SK-N-SH (cell line): ENCODE measurements around the gene HNRNPF. TPM values are rescaled to one million over a fixed set of nuclear protein-coding genes. Genes with fewer than 3 reads are reported as not detected.

ENCODE experiments used
- CTCF ChIA-PET: fragments of 300-600, 350-600 bp; formaldehyde crosslinking; extraction: SDS; loops from one replicate; lab custom pipeline; 2021; lab: Yijun Ruan, JAX
- POLR2A ChIA-PET: fragments of 350-600 bp; sonication (Branson Sonifier 250); formaldehyde crosslinking; extraction: SDS; loops from one replicate; lab custom pipeline; 2020; ENCODE audit warnings: antibody characterized with exemption, inconsistent platforms; lab: Yijun Ruan, JAX
- DNase-seq: peaks from one replicate; pipeline ENCODE4 v3.0.0; 2012
- H2AFZ ChIP-seq: fragments of 200-600 bp; sonication (generic); 2 replicates; pipeline ENCODE4 v1.8.1; 2016; ENCODE audit warnings: antibody characterized with exemption, mild to moderate bottlenecking, low read depth
- H3F3A ChIP-seq: fragments of 200-600 bp; sonication (generic); replicated peaks from 2 replicates; pipeline ENCODE3; 2016; ENCODE audit warnings: antibody characterized with exemption, mild to moderate bottlenecking; ENCODE audit not compliant: insufficient read depth
- H3K27ac ChIP-seq, 2 experiments: fragments of 200-500 bp in 1 of 2; fragments of 200-600 bp in 1 of 2; sonication (Bioruptor generic) in 1 of 2; sonication (generic), shearing (Covaris generic) in 1 of 2; 2 replicates each; pipeline versions ENCODE4 v1.5.1 to v1.6.1; 2014 to 2016; ENCODE audit warnings: low read depth in 2 of 2, inconsistent platforms in 1 of 2, low read length in 1 of 2, mild to moderate bottlenecking in 1 of 2, mixed read lengths in 1 of 2
- H3K27me3 ChIP-seq: fragments of 200-600 bp; sonication (generic), shearing (Covaris generic); 2 replicates; pipeline ENCODE4 v1.6.1; 2016; ENCODE audit warnings: mixed run types; ENCODE audit not compliant: insufficient read depth
- H3K36me3 ChIP-seq, 2 experiments: fragments of 200-500 bp in 1 of 2; fragments of 200-600 bp in 1 of 2; sonication (Bioruptor generic) in 1 of 2; sonication (generic) in 1 of 2; replicated peaks in 1 of 2; 2 replicates each; pipeline versions ENCODE3 to v1.5.1; 2014 to 2016; ENCODE audit warnings: low read length in 1 of 2, mild to moderate bottlenecking in 1 of 2; ENCODE audit not compliant: insufficient read depth in 2 of 2, control insufficient read depth in 1 of 2
- H3K4me1 ChIP-seq, 2 experiments: fragments of 200-500 bp in 1 of 2; fragments of 200-600 bp in 1 of 2; sonication (Bioruptor generic) in 1 of 2; sonication (generic), shearing (Covaris generic) in 1 of 2; 2 replicates each; pipeline versions ENCODE4 v1.5.1 to v1.6.1; 2014 to 2016; ENCODE audit warnings: low read depth in 1 of 2, low read length in 1 of 2, mixed run types in 1 of 2; ENCODE audit not compliant: insufficient read depth in 2 of 2, control insufficient read depth in 1 of 2
- H3K4me2 ChIP-seq: fragments of 200-600 bp; sonication (generic), shearing (Covaris generic); 2 replicates; pipeline ENCODE4 v1.6.1; 2017; ENCODE audit warnings: mixed run types
- H3K4me3 ChIP-seq, 2 experiments: fragments of 200-500 bp in 1 of 2; fragments of 200-600 bp in 1 of 2; sonication (Bioruptor generic) in 1 of 2; sonication (generic), shearing (Covaris generic) in 1 of 2; 2 replicates each; pipeline versions ENCODE4 v1.5.1 to v1.8.1; 2014 to 2016; ENCODE audit warnings: low read depth in 2 of 2, inconsistent platforms in 1 of 2, low read length in 1 of 2, mild to moderate bottlenecking in 1 of 2, mixed read lengths in 1 of 2, moderate library complexity in 1 of 2
- H3K79me2 ChIP-seq: fragments of 200-600 bp; sonication (generic); 2 replicates; pipeline ENCODE4 v1.8.1; 2017; ENCODE audit warnings: mild to moderate bottlenecking; ENCODE audit not compliant: insufficient read depth
- H3K9ac ChIP-seq: fragments of 200-600 bp; sonication (generic); 2 replicates; pipeline ENCODE4 v1.6.1; 2017; ENCODE audit warnings: mixed run types
- H3K9me2 ChIP-seq: fragments of 200-600 bp; sonication (generic); 2 replicates; pipeline ENCODE4 v1.6.1; 2017; ENCODE audit warnings: mixed run types
- H3K9me3 ChIP-seq: fragments of 200-600 bp; sonication (generic); 2 replicates; pipeline ENCODE4 v1.6.1; 2017; ENCODE audit warnings: mixed run types, mild to moderate bottlenecking, moderate library complexity
- H4K20me1 ChIP-seq: fragments of 200-600 bp; sonication (generic); 2 replicates; pipeline ENCODE4 v1.6.1; 2017; ENCODE audit warnings: mild to moderate bottlenecking, mixed run types; ENCODE audit not compliant: insufficient read depth
- CHD2 ChIP-seq: fragments of 150-350 bp; IDR thresholded peaks from 2 replicates; pipeline ENCODE4 v1.6.1; 2018; ENCODE audit warnings: low read length; ENCODE audit not compliant: partially characterized antibody
- EP300 ChIP-seq, 2 experiments: IDR thresholded peaks; 2 replicates each; pipeline versions ENCODE4 v1.4.0 to v1.6.1; 2012; ENCODE audit warnings: borderline replicate concordance in 1 of 2, low read depth in 1 of 2, low read length in 1 of 2
- EZH2phosphoT487 ChIP-seq: fragments of 200-600 bp; sonication (generic); IDR thresholded peaks from 2 replicates; pipeline ENCODE4 v1.6.1; 2017; ENCODE audit warnings: low read depth, mixed run types, mild to moderate bottlenecking, antibody characterized with exemption, moderate library complexity, borderline replicate concordance
- GATA2 ChIP-seq: sonication (generic); formaldehyde crosslinking; IDR thresholded peaks from 2 replicates; pipeline ENCODE4 v1.5.0; 2020; ENCODE audit warnings: mild to moderate bottlenecking, missing genetic modification reagents
- JUND ChIP-seq: IDR thresholded peaks from 2 replicates; pipeline ENCODE4 v1.4.0; 2012
- MEF2A ChIP-seq: IDR thresholded peaks from 2 replicates; pipeline ENCODE4 v1.4.0; 2012; ENCODE audit warnings: low read depth, borderline replicate concordance
- NRF1 ChIP-seq: IDR thresholded peaks from 2 replicates; pipeline ENCODE4 v1.6.1; 2012; ENCODE audit warnings: low read depth, mild to moderate bottlenecking, low read length
- POLR2AphosphoS5 ChIP-seq: IDR thresholded peaks from 2 replicates; pipeline ENCODE4 v1.6.1; 2012; ENCODE audit warnings: low read depth, low read length
- RAD21 ChIP-seq: IDR thresholded peaks from 2 replicates; pipeline ENCODE4 v1.6.1; 2012; ENCODE audit warnings: mild to moderate bottlenecking, low read length
- RXRA ChIP-seq: IDR thresholded peaks from 2 replicates; pipeline ENCODE4 v1.4.0; 2012; ENCODE audit warnings: low read depth, mild to moderate bottlenecking, borderline replicate concordance
- SMC3 ChIP-seq: IDR thresholded peaks from 2 replicates; pipeline ENCODE4 v1.6.1; 2012; ENCODE audit warnings: low read depth, low read length, improper control_type of control experiment
- TEAD4 ChIP-seq: IDR thresholded peaks from 2 replicates; pipeline ENCODE4 v1.4.0; 2012; ENCODE audit warnings: mild to moderate bottlenecking, borderline replicate concordance; ENCODE audit not compliant: insufficient read depth
- YY1 ChIP-seq: IDR thresholded peaks from 2 replicates; pipeline ENCODE4 v1.4.0; 2012; ENCODE audit warnings: low read depth, mild to moderate bottlenecking
- WGBS: methylation state at CpG from one replicate; pipeline ENCODE4 v1.1.6; 2017; ENCODE audit warnings: low lambda C conversion rate; 5-methylcytosine and 5-hydroxymethylcytosine counted together
- polyA plus RNA-seq, 3 experiments: library from polyadenylated mRNA; depleted of rRNA; stranded (reverse); fragments of >200 nt; gene quantifications; 2 replicates each; pipeline ENCODE4 v1.2.3, GENCODE V29; 2012
- TF ChIP-seq, protein P1 (sequence below): IDR thresholded peaks from 2 replicates; pipeline ENCODE4; 2012
- TF ChIP-seq, protein P2 (sequence below): IDR thresholded peaks from 2 replicates; pipeline ENCODE4 v1.4.0; 2012; ENCODE audit warnings: low read depth
- TF ChIP-seq, protein P3 (sequence below): IDR thresholded peaks from 2 replicates; pipeline ENCODE4 v1.4.0; 2012; ENCODE audit warnings: low read depth, borderline replicate concordance
- TF ChIP-seq, protein P4 (sequence below): fragments of 150-350 bp; IDR thresholded peaks from 2 replicates; pipeline ENCODE4 v1.6.1; 2016; ENCODE audit warnings: mild to moderate bottlenecking, low read depth, low read length
- TF ChIP-seq, protein P5 (sequence below): fragments of 200-600 bp; sonication (generic); IDR thresholded peaks from 2 replicates; pipeline ENCODE4 v1.6.1; 2017; ENCODE audit warnings: antibody characterized with exemption, mild to moderate bottlenecking, moderate library complexity

Gene HNRNPF
- polyA plus RNA-seq, 1 of the 3 experiments (the other 2 are of a cell fraction), result 195 TPM

DNA sequence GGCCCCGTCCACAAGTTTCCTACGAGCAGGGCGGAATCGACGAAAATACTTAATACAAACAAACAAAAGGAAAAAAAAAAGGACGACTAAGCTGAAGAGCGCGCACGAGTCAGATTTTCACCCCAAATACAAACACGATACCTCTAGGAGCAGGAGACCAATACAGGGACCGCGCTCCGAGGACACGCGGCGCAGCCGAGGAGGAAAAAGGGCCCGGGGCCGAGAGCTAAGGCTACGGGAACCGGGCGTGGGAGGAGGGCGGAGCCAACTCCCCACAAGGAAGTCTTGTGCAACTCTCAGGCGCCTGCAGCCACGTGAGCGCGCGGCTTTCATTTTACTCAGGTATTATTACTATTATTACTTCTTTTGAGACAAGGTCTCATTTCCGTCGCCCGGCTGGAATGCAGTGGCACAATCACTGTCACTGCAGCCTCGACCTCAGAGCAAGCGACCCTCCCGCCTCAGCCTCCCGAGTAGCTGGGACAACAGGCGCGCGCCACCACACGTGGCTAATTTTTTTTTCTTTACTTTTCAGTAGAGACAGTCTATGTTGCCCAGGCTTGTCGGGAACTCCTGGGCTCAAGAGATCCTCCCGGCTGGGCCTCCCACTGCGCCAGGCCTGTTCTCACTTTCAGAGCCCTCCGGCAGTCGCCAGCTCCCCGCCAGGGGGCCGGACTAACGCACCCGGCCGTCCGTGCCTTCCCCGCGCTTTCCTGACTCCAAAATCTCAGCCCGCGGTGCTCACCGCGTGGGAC is 1.2 kb downstream of the HNRNPF start (continued):
- TF ChIP-seq, protein P1, sequence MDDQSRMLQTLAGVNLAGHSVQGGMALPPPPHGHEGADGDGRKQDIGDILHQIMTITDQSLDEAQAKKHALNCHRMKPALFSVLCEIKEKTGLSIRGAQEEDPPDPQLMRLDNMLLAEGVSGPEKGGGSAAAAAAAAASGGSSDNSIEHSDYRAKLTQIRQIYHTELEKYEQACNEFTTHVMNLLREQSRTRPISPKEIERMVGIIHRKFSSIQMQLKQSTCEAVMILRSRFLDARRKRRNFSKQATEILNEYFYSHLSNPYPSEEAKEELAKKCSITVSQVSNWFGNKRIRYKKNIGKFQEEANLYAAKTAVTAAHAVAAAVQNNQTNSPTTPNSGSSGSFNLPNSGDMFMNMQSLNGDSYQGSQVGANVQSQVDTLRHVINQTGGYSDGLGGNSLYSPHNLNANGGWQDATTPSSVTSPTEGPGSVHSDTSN, result no peak
- TF ChIP-seq CHD2 (no peak), RXRA (no peak), POLR2AphosphoS5 (peak; percentile 91), YY1 (no peak)
- TF ChIP-seq, protein P2, sequence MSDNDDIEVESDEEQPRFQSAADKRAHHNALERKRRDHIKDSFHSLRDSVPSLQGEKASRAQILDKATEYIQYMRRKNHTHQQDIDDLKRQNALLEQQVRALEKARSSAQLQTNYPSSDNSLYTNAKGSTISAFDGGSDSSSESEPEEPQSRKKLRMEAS, result peak; percentile 94

DNA sequence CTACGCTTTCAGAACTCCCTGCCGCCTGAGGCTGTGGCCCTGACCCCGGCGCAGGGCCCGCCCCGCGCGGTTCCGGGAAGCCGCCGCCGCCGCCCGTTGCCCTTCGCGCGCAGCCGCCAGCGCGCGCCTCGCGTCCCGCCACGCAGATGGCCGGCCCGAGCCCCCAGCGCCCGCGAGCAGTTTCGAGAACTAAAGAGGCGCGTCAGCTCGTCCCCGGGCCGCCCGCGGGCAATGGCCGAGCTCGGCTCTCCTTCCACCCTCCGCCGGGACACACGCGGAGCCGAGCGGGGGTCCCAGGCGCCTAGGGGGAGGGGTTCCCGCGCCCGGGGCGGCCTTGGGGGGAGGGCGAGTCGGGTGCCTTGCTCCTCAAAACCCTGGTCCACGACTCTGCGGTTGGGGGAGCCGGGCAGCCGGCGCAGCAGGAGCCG is 1.8 kb downstream of the HNRNPF start:
- H4K20me1 ChIP-seq, result peaks cover 56% of the 10 kb centered on the region
- DNase-seq, result peak; percentile 72
- H3K79me2 ChIP-seq, result peaks cover 68% of the 10 kb centered on the region
- TF ChIP-seq RAD21, result no peak
- TF ChIP-seq NRF1, result peak; percentile 46; the same call in 1 of the 2 replicates
- TF ChIP-seq, all 33 proteins: peak for 1
- H3K36me3 ChIP-seq, result peaks cover 0 to 22% of the 10 kb centered on the region in 2 experiments
- H3K27me3 ChIP-seq, result no peaks in the 10 kb centered on the region
- no peak overlapping the region for H2AFZ ChIP-seq
- peaks cover 11 to 16% of the 10 kb centered on the region in 2 experiments; a peak in 2 of 4 replicates for H3K4me1 ChIP-seq
- H3K4me3 ChIP-seq, result peak overlapping the region; percentile 67 to 86
- H3K9ac ChIP-seq, result peak overlapping the region; percentile 99
- ChIA-PET CTCF (interaction anchor here (0.8 to 1.8 kb wide), 4 partner anchors 12 to 54 kb away, joined by 3 to 6 read pairs (median 4); partner anchors contain the start of gene ZNF487), POLR2A (interaction anchor here (1.4 kb wide), 1 partner anchor 10 kb away, joined by 4 read pairs; no protein-coding TSS in a partner anchor)
- peak overlapping the region; percentile 98 for H3K4me2 ChIP-seq
- peaks cover 18% of the 10 kb centered on the region for H3F3A ChIP-seq
- whole genome bisulfite sequencing, result 0% methylated on average over 20 of the region's 59 CpGs
- no peaks in the 10 kb centered on the region for H3K9me2 ChIP-seq
- peak overlapping the region; percentile 92 to 97 for H3K27ac ChIP-seq
- H3K9me3 ChIP-seq, result no peaks in the 10 kb centered on the region

DNA sequence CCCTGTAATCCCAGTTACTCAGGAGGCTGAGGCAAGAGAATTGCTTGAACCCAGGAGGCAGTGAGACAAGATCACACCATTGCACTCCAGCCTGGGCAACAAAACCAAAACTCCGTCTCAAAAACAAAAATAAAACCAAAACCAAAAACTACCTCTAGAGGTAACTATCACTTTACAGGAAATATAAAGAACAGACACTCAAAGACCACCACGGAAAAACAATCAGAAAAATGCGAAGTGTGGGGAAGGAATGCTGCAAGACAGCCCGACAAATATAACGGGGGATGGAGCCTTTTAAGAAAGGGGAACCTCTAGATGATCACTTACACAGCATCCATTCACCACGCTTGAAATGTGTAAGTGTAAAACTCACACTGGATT is 4.3 kb downstream of the HNRNPF start:
- H3K4me2 ChIP-seq, result 0 out of 2 replicates have a peak overlapping the region, but pooled peaks have one; percentile 32
- H3K36me3 ChIP-seq, result peaks cover 0 to 22% of the 10 kb centered on the region in 2 experiments
- no peak overlapping the region for H3K4me3 ChIP-seq
- no peak overlapping the region for H3K27ac ChIP-seq
- H2AFZ ChIP-seq, result no peak overlapping the region
- DNase-seq, result no peak
- WGBS, result 74% methylated on average over 6 of the region's 6 CpGs
- peaks cover 12 to 39% of the 10 kb centered on the region in 2 experiments; a peak in 3 of 4 replicates for H3K4me1 ChIP-seq
- H3K9ac ChIP-seq, result no peak overlapping the region
- peaks cover 37% of the 10 kb centered on the region for H3F3A ChIP-seq
- POLR2A ChIA-PET, result no interaction called here
- no peaks in the 10 kb centered on the region for H3K27me3 ChIP-seq
- no peaks in the 10 kb centered on the region for H3K9me3 ChIP-seq
- H3K9me2 ChIP-seq, result no peaks in the 10 kb centered on the region
- peaks cover 93% of the 10 kb centered on the region for H3K79me2 ChIP-seq
- CTCF ChIA-PET, result no interaction called here
- H4K20me1 ChIP-seq, result peaks cover 81% of the 10 kb centered on the region
- TF ChIP-seq MEF2A (no peak), NRF1 (no peak), CHD2 (no peak), TEAD4 (no peak), SMC3 (no peak), YY1 (no peak), GATA2 (no peak), EZH2phosphoT487 (no peak), EP300 (IDR thresholded peaks at IDR 0.05; ENCODE audit: borderline replicate concordance in 1 of 2, low read depth in 1 of 2, low read length in 1 of 2) (no peak), POLR2AphosphoS5 (no peak), JUND (no peak)
- TF ChIP-seq, protein P3, sequence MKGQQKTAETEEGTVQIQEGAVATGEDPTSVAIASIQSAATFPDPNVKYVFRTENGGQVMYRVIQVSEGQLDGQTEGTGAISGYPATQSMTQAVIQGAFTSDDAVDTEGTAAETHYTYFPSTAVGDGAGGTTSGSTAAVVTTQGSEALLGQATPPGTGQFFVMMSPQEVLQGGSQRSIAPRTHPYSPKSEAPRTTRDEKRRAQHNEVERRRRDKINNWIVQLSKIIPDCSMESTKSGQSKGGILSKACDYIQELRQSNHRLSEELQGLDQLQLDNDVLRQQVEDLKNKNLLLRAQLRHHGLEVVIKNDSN, result no peak
- TF ChIP-seq, protein P2, result no peak
- TF ChIP-seq, protein P4, sequence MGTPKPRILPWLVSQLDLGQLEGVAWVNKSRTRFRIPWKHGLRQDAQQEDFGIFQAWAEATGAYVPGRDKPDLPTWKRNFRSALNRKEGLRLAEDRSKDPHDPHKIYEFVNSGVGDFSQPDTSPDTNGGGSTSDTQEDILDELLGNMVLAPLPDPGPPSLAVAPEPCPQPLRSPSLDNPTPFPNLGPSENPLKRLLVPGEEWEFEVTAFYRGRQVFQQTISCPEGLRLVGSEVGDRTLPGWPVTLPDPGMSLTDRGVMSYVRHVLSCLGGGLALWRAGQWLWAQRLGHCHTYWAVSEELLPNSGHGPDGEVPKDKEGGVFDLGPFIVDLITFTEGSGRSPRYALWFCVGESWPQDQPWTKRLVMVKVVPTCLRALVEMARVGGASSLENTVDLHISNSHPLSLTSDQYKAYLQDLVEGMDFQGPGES, result no peak
- TF ChIP-seq, protein P5, sequence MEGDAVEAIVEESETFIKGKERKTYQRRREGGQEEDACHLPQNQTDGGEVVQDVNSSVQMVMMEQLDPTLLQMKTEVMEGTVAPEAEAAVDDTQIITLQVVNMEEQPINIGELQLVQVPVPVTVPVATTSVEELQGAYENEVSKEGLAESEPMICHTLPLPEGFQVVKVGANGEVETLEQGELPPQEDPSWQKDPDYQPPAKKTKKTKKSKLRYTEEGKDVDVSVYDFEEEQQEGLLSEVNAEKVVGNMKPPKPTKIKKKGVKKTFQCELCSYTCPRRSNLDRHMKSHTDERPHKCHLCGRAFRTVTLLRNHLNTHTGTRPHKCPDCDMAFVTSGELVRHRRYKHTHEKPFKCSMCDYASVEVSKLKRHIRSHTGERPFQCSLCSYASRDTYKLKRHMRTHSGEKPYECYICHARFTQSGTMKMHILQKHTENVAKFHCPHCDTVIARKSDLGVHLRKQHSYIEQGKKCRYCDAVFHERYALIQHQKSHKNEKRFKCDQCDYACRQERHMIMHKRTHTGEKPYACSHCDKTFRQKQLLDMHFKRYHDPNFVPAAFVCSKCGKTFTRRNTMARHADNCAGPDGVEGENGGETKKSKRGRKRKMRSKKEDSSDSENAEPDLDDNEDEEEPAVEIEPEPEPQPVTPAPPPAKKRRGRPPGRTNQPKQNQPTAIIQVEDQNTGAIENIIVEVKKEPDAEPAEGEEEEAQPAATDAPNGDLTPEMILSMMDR, result no peak
